ENCODE data around the gene CNNM4.
"Not testable (repeated sequence)": the region's sequence is repeated elsewhere in the genome, so short reads cannot be mapped to it uniquely, and the experiment has no call there.

CNNM4 gene

DNA sequence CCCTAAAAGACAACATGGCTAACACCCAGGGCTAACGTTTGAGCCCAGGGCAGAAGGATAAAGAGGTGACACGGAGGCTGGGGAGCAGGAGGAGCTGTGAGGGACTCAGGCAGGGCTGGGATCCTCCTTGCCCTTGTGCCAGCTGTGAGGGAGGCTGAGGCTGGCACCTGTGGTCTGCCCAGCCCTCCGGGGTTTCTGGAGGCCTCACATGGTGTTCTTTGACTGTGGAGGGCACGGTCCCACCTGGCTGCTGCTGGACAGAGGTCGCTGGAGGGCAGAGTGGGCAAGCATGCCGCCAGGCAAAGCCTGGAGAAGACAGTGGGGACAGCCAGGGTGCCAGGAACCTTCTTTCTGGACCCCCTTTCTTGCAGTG is 28.5 kb downstream of the CNNM4 start:
- no peak for DNase-seq
- no peaks in the 10 kb centered on the region for H3K4me1 ChIP-seq (ENCODE audit: control insufficient read depth, insufficient read depth, low read length, poor library complexity, severe bottlenecking)
- no peaks in the 10 kb centered on the region for H3K9me3 ChIP-seq (ENCODE audit: control insufficient read depth, low read length)
- no peaks in the 10 kb centered on the region for H3K27me3 ChIP-seq (replicated peaks; ENCODE audit: control insufficient read depth, insufficient read depth, low read length, poor library complexity, severe bottlenecking)
- H3K4me3 ChIP-seq (ENCODE audit: insufficient read depth, low read depth, low read length, poor library complexity, severe bottlenecking) = no peak overlapping the region
- no peaks in the 10 kb centered on the region for H3K36me3 ChIP-seq (ENCODE audit: control insufficient read depth, insufficient read depth, low read length)
- no peak overlapping the region for H3K27ac ChIP-seq (ENCODE audit: insufficient read depth, low read length, poor library complexity, severe bottlenecking)

DNA sequence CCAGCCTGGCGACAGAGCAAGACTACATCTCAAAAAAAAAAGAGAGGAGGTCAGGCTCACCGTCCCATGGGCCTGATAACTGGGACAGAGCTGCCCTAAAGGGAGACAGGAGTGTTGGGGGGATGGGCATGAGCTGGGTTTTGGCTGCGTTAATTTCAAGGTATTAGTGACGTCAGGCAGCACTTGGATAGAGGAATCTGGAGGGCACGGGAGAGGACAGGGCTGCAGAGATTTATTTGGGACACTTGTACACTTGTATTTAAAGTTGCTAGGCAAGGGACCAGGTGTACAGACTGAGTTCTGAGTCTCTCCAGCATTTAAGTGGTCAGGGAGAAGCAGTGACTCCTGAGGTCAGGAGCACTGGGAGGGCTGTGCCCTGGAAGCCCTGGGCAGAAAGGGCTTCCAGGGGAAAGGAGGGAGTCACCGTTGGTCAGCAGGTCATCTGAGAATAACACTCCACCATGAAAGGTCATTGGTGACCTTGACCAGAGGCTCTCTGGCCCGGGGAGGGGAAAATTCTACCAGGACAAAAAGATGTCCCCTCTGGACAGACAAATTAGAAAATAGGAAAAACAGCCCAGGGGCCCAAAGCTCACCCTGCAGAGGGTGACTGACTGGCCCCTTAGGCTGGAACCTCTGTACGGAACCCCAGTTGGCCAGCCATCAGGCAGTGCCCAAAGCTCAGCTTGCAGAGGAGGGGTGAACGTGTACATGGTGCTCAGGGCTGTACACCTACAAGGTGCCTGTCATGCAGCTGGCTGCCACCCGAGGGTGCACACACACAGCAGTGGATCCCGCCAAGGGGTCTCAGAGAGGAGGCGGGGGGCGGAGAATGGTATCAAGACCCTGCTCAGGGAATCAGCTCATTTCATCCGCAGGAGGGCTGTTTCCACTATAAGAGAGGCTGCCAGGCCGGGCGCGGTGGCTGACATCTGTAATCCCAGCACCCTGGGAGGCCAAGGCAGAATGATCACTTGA is 32.4 kb downstream of the CNNM4 start:
- Histone ChIP-seq H3K27ac (ENCODE audit: insufficient read depth, low read length, poor library complexity, severe bottlenecking) (no peak overlapping the region), H3K27me3 (replicated peaks; ENCODE audit: control insufficient read depth, insufficient read depth, low read length, poor library complexity, severe bottlenecking) (no peaks in the 10 kb centered on the region), H3K36me3 (ENCODE audit: control insufficient read depth, insufficient read depth, low read length) (peaks cover 2% of the 10 kb centered on the region), H3K4me1 (ENCODE audit: control insufficient read depth, insufficient read depth, low read length, poor library complexity, severe bottlenecking) (no peaks in the 10 kb centered on the region), H3K9me3 (ENCODE audit: control insufficient read depth, low read length) (no peaks in the 10 kb centered on the region), H3K4me3 (ENCODE audit: insufficient read depth, low read depth, low read length, poor library complexity, severe bottlenecking) (no peak overlapping the region)
- DNase-seq = no peak

DNA sequence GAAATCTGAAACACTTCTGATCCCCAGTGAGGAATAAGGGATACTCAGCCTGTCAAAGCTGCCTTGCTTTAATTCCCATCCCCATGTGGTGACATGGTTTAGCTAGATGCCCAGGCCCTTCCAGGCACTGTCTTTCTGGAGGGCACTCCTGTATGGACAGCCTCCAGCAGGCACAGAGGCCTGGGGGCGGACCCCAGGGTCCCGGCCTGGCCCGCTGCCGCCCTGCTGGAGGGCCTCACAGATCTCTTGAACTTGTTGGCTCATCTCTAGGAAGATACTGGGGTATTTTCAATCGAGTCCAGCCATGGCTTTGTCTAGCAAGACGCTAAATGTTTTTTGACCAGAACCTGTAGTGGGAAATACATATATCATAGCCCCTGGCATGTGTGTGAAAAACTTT is 34.4 kb downstream of the CNNM4 start:
- H3K4me3 ChIP-seq (ENCODE audit: insufficient read depth, low read depth, low read length, poor library complexity, severe bottlenecking) = no peak overlapping the region
- H3K9me3 ChIP-seq (ENCODE audit: control insufficient read depth, low read length) = no peaks in the 10 kb centered on the region
- H3K27me3 ChIP-seq (replicated peaks; ENCODE audit: control insufficient read depth, insufficient read depth, low read length, poor library complexity, severe bottlenecking) = no peaks in the 10 kb centered on the region
- H3K36me3 ChIP-seq (ENCODE audit: control insufficient read depth, insufficient read depth, low read length) = peaks cover 6% of the 10 kb centered on the region
- no peak overlapping the region for H3K27ac ChIP-seq (ENCODE audit: insufficient read depth, low read length, poor library complexity, severe bottlenecking)
- no peaks in the 10 kb centered on the region for H3K4me1 ChIP-seq (ENCODE audit: control insufficient read depth, insufficient read depth, low read length, poor library complexity, severe bottlenecking)
- DNase-seq = no peak

DNA sequence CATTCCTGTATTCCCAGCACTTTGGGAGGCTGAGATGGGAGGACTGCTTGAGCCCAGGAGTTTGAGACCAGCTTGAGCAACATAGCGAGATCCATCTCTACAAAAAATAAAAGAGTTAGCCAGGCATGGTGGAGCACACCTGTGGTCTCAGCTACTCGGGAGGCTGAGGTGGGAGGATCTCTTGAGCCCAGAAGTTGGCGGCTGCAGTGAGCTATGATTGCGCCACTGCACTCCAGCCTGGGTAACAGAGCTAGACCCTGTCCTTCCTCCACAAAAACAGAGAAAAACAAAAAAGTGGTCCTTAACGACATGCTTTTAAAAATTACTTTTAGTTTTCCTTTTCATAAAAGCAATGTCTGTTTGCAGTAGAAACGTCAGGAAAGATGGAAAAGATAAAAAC is 35.8 kb downstream of the CNNM4 start:
- not testable (repeated sequence) for H3K36me3 ChIP-seq (ENCODE audit: control insufficient read depth, insufficient read depth, low read length); H3K9me3 ChIP-seq (ENCODE audit: control insufficient read depth, low read length); H3K4me3 ChIP-seq (ENCODE audit: insufficient read depth, low read depth, low read length, poor library complexity, severe bottlenecking); H3K27me3 ChIP-seq (replicated peaks; ENCODE audit: control insufficient read depth, insufficient read depth, low read length, poor library complexity, severe bottlenecking); H3K4me1 ChIP-seq (ENCODE audit: control insufficient read depth, insufficient read depth, low read length, poor library complexity, severe bottlenecking); DNase-seq; H3K27ac ChIP-seq (ENCODE audit: insufficient read depth, low read length, poor library complexity, severe bottlenecking)

DNA sequence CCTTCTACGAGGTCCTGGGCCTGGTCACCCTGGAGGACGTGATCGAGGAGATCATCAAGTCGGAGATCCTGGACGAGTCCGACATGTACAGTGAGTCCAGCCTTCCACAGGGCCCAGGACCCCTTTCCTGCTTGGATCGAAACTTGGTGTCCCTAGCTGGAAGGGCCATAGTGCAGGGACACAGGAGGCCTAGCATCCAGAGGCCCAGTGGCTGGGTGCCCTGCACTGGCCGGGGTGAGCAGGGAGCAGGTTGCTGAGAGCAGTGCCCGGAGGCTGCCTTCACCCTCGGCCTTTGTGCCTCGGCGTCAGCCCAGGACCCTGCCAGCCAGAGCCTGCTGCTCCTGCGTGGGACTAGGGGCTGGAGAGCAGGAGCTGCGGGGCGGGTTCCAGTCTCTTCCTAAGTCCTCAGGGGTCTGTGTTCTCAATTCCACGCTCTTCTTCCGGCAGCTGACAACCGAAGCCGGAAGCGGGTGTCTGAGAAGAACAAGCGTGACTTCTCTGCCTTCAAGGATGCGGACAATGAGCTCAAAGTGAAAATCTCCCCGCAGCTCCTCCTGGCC is 36.4 kb downstream of the CNNM4 start:
- Histone ChIP-seq H3K36me3 (ENCODE audit: control insufficient read depth, insufficient read depth, low read length) (peaks cover 6% of the 10 kb centered on the region), H3K4me3 (ENCODE audit: insufficient read depth, low read depth, low read length, poor library complexity, severe bottlenecking) (no peak overlapping the region), H3K27me3 (replicated peaks; ENCODE audit: control insufficient read depth, insufficient read depth, low read length, poor library complexity, severe bottlenecking) (no peaks in the 10 kb centered on the region), H3K9me3 (ENCODE audit: control insufficient read depth, low read length) (no peaks in the 10 kb centered on the region), H3K27ac (ENCODE audit: insufficient read depth, low read length, poor library complexity, severe bottlenecking) (no peak overlapping the region), H3K4me1 (ENCODE audit: control insufficient read depth, insufficient read depth, low read length, poor library complexity, severe bottlenecking) (peaks cover 13% of the 10 kb centered on the region)
- DNase-seq = no peak

DNA sequence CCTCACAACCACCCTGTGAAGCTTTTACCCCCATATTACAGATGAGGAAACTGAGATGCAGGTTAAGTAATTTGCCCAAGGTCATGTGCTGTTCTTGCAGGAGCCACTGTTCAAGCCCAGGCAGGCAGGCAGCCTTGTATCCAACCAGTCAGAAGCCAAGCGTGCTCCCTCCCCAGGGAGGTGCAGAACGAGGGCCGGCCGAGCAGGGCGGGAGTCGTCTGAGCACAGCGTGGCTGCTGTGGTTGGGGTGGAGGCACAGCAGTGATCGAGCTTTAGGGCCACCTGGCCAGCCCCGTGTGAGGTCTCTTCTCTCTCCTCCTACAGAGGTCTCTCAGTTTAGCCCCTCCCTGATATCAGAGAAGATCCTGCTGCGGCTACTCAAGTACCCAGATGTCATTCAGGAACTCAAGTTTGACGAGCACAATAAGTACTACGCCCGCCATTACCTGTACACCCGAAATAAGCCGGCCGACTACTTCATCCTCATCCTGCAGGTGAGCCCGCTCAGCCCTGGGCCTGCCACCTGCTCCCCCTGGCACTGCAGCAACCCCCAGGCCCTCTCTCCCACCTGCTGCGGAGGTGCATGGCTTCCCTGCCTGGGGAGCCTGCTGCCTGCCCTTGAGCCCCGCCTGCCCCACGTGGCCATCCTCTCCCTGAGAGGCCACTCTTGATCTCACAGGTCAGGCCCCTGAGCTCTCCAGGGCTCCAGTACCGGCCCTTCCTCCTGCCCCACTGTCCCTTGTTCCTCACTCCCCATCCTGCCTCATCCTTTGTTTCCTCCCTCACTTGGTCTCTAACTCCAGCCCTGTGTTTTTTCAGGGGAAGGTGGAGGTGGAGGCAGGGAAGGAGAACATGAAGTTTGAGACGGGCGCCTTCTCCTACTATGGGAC is 38.3 kb downstream of the CNNM4 start:
- no peaks in the 10 kb centered on the region for H3K9me3 ChIP-seq (ENCODE audit: control insufficient read depth, low read length)
- peaks cover 15% of the 10 kb centered on the region for H3K4me1 ChIP-seq (ENCODE audit: control insufficient read depth, insufficient read depth, low read length, poor library complexity, severe bottlenecking)
- H3K4me3 ChIP-seq (ENCODE audit: insufficient read depth, low read depth, low read length, poor library complexity, severe bottlenecking) = no peak overlapping the region
- no peak for DNase-seq
- H3K36me3 ChIP-seq (ENCODE audit: control insufficient read depth, insufficient read depth, low read length) = peaks cover 6% of the 10 kb centered on the region
- no peaks in the 10 kb centered on the region for H3K27me3 ChIP-seq (replicated peaks; ENCODE audit: control insufficient read depth, insufficient read depth, low read length, poor library complexity, severe bottlenecking)
- no peak overlapping the region for H3K27ac ChIP-seq (ENCODE audit: insufficient read depth, low read length, poor library complexity, severe bottlenecking)

DNA sequence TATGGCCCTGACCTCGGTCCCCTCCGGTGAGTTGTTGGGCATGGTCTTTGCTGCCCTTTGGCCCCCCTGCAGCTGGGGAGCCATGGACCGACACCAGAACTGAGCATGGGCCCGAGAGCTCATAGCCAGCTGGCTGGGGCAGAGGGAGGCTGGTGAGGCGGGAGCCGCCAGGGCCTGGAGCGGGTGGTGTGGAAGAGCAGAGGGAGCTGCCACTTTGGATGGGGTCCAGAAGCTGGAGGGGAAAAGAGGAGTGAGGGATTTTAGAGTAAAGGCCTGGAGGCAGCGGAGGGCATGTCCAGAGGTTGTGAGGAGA is 38.9 kb downstream of the CNNM4 start:
- no peaks in the 10 kb centered on the region for H3K27me3 ChIP-seq (replicated peaks; ENCODE audit: control insufficient read depth, insufficient read depth, low read length, poor library complexity, severe bottlenecking)
- peaks cover 15% of the 10 kb centered on the region for H3K4me1 ChIP-seq (ENCODE audit: control insufficient read depth, insufficient read depth, low read length, poor library complexity, severe bottlenecking)
- H3K9me3 ChIP-seq (ENCODE audit: control insufficient read depth, low read length) = no peaks in the 10 kb centered on the region
- H3K27ac ChIP-seq (ENCODE audit: insufficient read depth, low read length, poor library complexity, severe bottlenecking) = no peak overlapping the region
- no peak for DNase-seq
- no peak overlapping the region for H3K4me3 ChIP-seq (ENCODE audit: insufficient read depth, low read depth, low read length, poor library complexity, severe bottlenecking)
- H3K36me3 ChIP-seq (ENCODE audit: control insufficient read depth, insufficient read depth, low read length) = peaks cover 6% of the 10 kb centered on the region

DNA sequence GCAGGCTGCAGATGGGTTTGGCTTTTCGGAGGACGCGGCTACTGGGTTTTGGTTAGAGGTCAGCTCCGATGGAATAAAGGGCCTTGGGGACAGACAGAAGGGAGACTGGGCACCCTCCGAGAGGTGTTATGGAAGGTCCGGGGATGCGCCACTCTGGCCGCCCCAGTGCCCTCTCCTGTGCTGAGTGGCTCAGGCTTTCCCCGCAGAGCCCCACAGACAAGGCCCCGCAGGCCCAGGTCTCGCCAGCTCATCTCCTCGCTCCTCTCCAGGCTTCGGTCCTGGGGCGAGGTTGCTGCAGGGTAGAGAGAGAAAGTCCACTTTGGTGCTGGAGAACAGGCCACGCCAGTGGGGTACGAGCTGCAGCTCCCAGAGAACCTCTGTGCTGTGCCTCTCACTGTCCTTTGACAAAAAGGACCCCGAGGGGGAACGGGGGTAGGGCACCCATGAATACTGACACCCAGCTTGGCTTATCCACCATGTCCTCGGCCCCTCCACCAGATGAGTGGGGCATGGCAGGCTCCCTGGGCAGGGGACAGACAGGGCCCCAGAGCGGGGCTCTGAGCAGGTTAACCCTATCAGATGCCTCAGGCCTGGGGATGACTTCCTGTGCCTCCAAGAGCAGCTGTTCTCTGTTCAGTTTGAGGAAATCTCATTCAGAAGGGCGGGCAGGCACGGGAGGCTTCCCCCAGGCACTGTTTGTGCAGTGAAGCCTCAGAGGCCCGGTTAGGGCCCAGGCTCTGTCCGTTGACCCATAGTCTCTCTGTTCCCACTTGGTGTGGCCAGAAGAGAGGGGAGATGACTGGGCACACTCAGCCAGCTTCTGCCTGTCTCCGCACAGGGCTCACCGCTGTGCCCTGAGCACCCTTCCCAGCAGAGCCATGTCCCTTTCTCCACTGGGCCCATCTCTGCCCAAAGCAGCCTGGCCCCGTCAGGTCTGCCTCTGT is 39.6 kb downstream of the CNNM4 start:
- no peak overlapping the region for H3K4me3 ChIP-seq (ENCODE audit: insufficient read depth, low read depth, low read length, poor library complexity, severe bottlenecking)
- DNase-seq = no peak
- peaks cover 6% of the 10 kb centered on the region for H3K36me3 ChIP-seq (ENCODE audit: control insufficient read depth, insufficient read depth, low read length)
- H3K27me3 ChIP-seq (replicated peaks; ENCODE audit: control insufficient read depth, insufficient read depth, low read length, poor library complexity, severe bottlenecking) = no peaks in the 10 kb centered on the region
- no peak overlapping the region for H3K27ac ChIP-seq (ENCODE audit: insufficient read depth, low read length, poor library complexity, severe bottlenecking)
- no peaks in the 10 kb centered on the region for H3K9me3 ChIP-seq (ENCODE audit: control insufficient read depth, low read length)
- peaks cover 15% of the 10 kb centered on the region for H3K4me1 ChIP-seq (ENCODE audit: control insufficient read depth, insufficient read depth, low read length, poor library complexity, severe bottlenecking)

DNA sequence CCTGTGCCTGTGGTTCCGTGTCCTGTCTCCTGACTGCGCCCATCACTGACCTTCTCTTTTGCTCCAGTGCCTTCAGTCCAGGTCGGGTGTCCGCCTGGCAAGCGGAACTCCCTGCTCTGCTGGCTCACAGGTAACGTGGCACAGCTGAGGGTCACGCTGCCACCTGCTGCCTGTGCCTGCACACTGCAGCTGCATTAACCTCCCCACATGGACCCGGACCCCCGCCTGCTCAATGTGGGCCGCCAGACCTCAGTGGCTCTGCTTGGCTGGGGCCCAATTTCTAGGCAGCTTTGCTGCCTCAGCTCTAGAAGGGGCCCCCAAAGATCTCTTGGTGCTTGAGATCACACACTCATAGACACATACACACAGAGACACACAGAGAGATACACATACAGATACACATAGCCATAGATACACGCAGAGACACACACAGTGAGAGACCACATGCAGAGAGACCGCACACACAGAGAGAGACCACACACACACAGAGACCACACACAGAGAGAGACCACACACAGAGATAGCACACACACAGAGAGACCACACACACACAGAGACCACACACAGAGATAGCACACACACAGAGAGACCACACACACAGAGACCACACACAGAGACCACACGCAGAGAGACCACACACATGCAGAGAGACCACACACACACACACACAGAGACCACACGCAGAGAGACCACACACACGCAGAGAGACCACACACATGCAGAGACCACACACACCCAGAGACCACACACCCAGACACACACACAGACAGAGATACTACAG is 40.5 kb downstream of the CNNM4 start:
- Histone ChIP-seq H3K4me3 (ENCODE audit: insufficient read depth, low read depth, low read length, poor library complexity, severe bottlenecking) (no peak overlapping the region), H3K27me3 (replicated peaks; ENCODE audit: control insufficient read depth, insufficient read depth, low read length, poor library complexity, severe bottlenecking) (no peaks in the 10 kb centered on the region), H3K27ac (ENCODE audit: insufficient read depth, low read length, poor library complexity, severe bottlenecking) (no peak overlapping the region), H3K4me1 (ENCODE audit: control insufficient read depth, insufficient read depth, low read length, poor library complexity, severe bottlenecking) (peaks cover 15% of the 10 kb centered on the region), H3K9me3 (ENCODE audit: control insufficient read depth, low read length) (no peaks in the 10 kb centered on the region), H3K36me3 (ENCODE audit: control insufficient read depth, insufficient read depth, low read length) (peaks cover 6% of the 10 kb centered on the region)
- DNase-seq = peak; percentile 28 to 47 (median 42)
